Neural crest cell (in vitro differentiated cells): ENCODE results near the gene ACTL8. TPM values are rescaled to one million over a fixed set of nuclear protein-coding genes. Genes with fewer than 3 reads are reported as not detected.

Experiments
- DNase-seq: peaks from one replicate; pipeline ENCODE4 v3.0.0; 2021; ENCODE audit warnings: low read depth, mixed read lengths, low spot score
- H3K27ac Mint-ChIP-seq: one replicate; pipeline ENCODE4 v1.8.0; 2021; ENCODE audit warnings: mild to moderate bottlenecking, mixed read lengths; ENCODE audit not compliant: unreplicated experiment
- H3K27me3 Mint-ChIP-seq: 2 replicates; pipeline ENCODE4 v1.8.0; 2021; ENCODE audit warnings: low read depth, mild to moderate bottlenecking, mixed read lengths
- H3K36me3 Mint-ChIP-seq: 2 replicates; pipeline ENCODE4 v1.8.0; 2021; ENCODE audit warnings: low read depth, mild to moderate bottlenecking, mixed read lengths
- H3K4me1 Mint-ChIP-seq: 2 replicates; pipeline ENCODE4 v1.8.0; 2021; ENCODE audit warnings: mixed read lengths
- H3K4me3 Mint-ChIP-seq: one replicate; pipeline ENCODE4 v1.8.0; 2021; ENCODE audit warnings: mild to moderate bottlenecking, mixed read lengths
- H3K9me3 Mint-ChIP-seq: 2 replicates; pipeline ENCODE4 v1.8.0; 2021; ENCODE audit warnings: mixed read lengths
- total RNA-seq: library from RNA; stranded (reverse); gene quantifications from 2 replicates; pipeline ENCODE4 v1.2.1, GENCODE V29; 2021
- TF ChIP-seq, protein P1 (sequence below): fragments of 200-600 bp; sonication (generic); conservative IDR thresholded peaks from 2 replicates; pipeline ENCODE4 v1.5.0; 2021; ENCODE audit warnings: antibody characterized with exemption, mild to moderate bottlenecking

ACTL8 gene
- total RNA-seq, 1 donor from 2014 or later: not detected

DNA sequence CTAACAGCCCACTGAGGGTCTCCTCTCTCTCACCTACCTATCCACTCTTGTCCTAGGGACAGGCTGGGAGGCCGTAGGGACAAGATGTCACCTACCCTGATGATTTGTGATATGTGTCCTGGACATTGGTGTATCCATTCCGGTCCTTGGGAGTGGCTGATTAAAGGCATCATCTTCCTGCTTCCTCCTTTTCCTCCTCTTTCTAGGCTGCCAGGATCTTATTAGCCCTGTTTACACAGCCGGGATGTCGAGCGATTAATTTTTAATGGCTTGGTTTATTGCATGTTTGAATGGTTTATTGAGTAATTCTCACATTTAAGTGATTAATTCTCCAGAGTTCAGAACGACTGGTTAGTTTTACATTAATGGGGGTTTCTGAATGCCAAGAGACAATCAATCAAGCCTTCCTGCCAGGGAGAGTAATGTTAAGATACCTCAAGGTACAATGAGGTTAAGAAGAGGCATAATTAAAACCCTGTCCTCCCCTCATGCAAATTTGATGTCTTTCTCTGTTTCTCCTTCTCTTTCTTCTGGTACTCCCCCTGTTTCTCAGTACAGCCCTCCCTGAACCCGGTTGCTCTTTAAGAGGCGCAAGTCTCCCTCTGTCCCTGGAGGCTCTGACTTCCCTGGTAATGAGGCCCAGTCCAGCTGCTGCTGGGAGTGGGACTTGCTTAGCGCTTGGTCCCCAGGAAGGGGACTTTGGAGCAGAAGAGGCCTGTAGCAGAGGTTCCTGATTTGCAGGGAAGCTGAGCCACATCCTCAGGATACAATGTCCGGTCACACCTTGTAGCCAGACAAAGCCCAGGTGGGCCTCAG is 50.9 kb downstream of the ACTL8 start:
- Mint-ChIP-seq H3K9me3 (no peaks in the 10 kb centered on the region), H3K4me1 (no peaks in the 10 kb centered on the region), H3K4me3 (no peak overlapping the region), H3K27ac (no peak overlapping the region), H3K27me3 (peaks cover 10% of the 10 kb centered on the region), H3K36me3 (no peaks in the 10 kb centered on the region)
- TF ChIP-seq, protein P1, sequence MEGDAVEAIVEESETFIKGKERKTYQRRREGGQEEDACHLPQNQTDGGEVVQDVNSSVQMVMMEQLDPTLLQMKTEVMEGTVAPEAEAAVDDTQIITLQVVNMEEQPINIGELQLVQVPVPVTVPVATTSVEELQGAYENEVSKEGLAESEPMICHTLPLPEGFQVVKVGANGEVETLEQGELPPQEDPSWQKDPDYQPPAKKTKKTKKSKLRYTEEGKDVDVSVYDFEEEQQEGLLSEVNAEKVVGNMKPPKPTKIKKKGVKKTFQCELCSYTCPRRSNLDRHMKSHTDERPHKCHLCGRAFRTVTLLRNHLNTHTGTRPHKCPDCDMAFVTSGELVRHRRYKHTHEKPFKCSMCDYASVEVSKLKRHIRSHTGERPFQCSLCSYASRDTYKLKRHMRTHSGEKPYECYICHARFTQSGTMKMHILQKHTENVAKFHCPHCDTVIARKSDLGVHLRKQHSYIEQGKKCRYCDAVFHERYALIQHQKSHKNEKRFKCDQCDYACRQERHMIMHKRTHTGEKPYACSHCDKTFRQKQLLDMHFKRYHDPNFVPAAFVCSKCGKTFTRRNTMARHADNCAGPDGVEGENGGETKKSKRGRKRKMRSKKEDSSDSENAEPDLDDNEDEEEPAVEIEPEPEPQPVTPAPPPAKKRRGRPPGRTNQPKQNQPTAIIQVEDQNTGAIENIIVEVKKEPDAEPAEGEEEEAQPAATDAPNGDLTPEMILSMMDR: no peak
- DNase-seq: no peak

DNA sequence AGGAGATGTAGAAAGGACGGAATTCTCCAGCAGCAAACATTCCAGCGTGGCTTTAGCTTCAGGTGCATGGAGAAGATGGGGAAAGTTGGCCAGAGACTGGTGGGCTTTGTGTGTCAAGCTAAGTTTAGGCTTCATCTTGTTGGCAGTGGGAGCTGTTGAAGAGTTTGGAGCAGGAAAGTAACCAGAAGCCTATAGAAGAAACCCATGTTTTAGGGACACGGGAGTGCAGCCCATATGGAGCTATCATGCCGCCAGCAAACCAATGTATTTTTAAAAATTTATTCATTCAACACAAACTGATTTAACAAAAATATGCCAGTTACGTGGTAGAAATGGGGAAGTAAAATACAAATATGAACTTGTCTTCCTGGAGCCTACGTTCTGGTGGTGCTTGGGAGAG is 53.7 kb downstream of the ACTL8 start:
- Mint-ChIP-seq H3K27ac (no peak overlapping the region), H3K4me1 (no peaks in the 10 kb centered on the region), H3K27me3 (peaks cover 14% of the 10 kb centered on the region), H3K9me3 (no peaks in the 10 kb centered on the region), H3K36me3 (no peaks in the 10 kb centered on the region), H3K4me3 (no peak overlapping the region)
- no peak for DNase-seq
- TF ChIP-seq, protein P1: no peak

DNA sequence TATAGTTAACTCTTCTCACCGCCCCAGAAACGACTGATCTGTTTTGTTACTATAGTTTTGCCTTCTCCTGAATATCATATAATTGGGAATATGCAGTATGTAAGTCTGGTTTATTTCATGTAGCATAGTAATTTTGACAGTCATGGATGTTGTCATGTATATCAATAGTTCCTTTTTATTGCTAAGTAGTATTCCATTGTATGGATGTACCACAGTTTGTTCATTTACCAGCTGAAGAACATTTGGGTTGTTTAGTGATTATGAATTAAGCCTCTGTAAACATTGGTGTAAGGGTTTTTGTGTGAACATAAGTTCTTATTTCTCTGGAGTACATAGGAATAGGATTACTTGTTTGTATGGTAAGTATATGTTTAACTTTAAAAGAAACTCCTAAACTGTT is 55.5 kb downstream of the ACTL8 start:
- no peak for DNase-seq
- TF ChIP-seq, protein P1: no peak
- Mint-ChIP-seq H3K36me3 (no peaks in the 10 kb centered on the region), H3K4me1 (no peaks in the 10 kb centered on the region), H3K9me3 (peaks cover 8% of the 10 kb centered on the region), H3K27me3 (peaks cover 26% of the 10 kb centered on the region), H3K27ac (no peak overlapping the region), H3K4me3 (no peak overlapping the region)

DNA sequence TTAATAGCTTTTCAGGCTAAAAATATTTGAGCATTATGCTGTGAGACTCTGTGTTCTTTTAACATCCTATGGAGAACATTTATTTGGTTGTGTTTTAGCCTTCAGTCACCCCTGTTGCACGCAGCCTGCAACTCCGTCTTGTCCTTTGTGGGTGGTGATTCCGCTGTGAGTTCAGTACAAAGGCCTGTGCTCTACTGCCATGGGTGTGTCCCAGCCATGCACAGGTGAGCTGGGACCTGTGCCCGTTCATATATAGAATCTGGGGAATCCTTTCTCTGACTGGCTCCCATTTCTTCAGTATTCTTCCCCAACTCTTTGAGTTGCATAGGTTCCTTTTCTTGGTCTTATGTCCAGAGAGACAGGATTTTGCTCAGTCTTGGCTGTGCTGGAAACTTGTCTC is 61.4 kb downstream of the ACTL8 start:
- peaks cover 49% of the 10 kb centered on the region for H3K27me3 Mint-ChIP-seq
- no peak for DNase-seq
- no peak overlapping the region for H3K27ac Mint-ChIP-seq
- TF ChIP-seq, protein P1: no peak
- peaks cover 8% of the 10 kb centered on the region for H3K9me3 Mint-ChIP-seq
- H3K4me1 Mint-ChIP-seq: no peaks in the 10 kb centered on the region
- H3K36me3 Mint-ChIP-seq: no peaks in the 10 kb centered on the region
- H3K4me3 Mint-ChIP-seq: no peak overlapping the region

DNA sequence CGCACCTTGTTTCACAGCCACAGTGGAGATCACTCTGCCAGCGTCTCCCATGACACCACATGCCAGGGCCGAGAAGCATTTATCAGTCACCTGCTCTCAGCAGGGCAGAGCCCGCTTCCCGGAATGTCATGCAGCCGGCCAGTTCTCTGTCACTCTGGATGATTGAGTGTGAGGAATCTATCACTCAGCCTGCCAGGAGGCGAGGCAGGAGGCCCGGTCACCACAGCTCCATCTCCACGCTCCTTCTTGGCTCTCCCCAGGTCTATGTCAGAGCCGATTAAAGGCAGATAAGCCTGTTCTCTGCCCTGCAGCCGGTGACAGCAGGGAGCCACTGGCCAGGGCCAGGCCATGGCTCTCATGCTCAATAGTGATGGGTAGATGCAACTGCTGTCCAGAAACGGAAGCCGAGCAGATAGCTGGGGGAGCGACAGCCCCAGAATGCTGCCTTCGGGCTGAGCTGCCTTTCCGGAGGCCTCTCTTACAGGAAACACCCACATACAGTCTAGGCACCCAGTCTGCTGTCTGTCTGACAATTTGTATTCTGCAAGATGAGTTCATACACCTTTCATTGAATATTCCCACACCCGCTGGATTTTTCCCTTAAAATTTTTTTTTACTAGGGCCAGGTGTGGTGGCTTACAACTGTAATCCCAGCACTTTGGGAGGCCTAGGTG is 64.1 kb downstream of the ACTL8 start:
- TF ChIP-seq, protein P1: no peak
- DNase-seq: no peak
- no peak overlapping the region for H3K27ac Mint-ChIP-seq
- peaks cover 8% of the 10 kb centered on the region for H3K9me3 Mint-ChIP-seq
- no peaks in the 10 kb centered on the region for H3K36me3 Mint-ChIP-seq
- H3K4me3 Mint-ChIP-seq: no peak overlapping the region
- peaks cover 49% of the 10 kb centered on the region for H3K27me3 Mint-ChIP-seq
- H3K4me1 Mint-ChIP-seq: no peaks in the 10 kb centered on the region
